DMS114 treated with DMSO at 0.1 percent for 48 hours (cell line): ENCODE measurements around the gene KIF20A.
"Not testable (repeated sequence)": the region's sequence is repeated elsewhere in the genome, so short reads cannot be mapped to it uniquely, and the experiment has no call there.

Experiments
- DNase-seq: peaks from one replicate; lab custom pipeline; 2025; ENCODE audit not compliant: unreplicated experiment; lab: John Stamatoyannopoulos, UW

Gene KIF20A

DNA sequence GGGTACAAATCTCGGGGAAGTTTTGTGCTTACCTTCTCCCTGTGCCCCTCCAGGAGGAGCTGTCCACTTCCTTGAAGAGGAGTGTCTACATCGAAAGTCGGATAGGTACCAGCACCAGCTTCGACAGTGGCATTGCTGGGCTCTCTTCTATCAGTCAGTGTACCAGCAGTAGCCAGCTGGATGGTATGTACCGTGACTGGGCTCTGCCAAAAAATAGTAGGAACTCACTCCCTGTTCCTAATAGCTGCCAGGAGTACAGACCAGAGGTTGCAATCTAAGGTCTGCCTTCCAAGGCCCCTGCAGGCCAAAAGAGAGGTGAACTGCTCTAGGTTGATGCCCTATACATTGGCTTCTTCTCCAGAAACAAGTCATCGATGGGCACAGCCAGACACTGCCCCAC, 3.9 kb downstream of the KIF20A start:
- DNase-seq = no peak

DNA sequence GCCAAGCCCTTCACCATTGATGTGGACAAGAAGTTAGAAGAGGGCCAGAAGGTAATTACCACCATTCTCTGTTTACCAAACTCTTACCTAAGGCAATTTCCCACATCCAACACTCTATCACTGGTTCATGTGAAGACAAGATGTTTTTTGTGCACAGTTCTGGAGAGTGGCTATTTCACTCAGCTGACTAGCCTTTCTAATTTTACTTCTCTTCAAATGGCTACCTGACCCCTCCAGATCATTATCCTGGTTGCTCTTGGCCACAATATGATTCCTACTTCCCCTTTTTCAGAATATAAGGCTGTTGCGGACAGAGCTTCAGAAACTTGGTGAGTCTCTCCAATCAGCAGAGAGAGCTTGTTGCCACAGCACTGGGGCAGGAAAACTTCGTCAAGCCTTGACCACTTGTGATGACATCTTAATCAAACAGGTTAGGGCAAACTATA, 7.1 kb downstream of the KIF20A start:
- DNase-seq = no peak

DNA sequence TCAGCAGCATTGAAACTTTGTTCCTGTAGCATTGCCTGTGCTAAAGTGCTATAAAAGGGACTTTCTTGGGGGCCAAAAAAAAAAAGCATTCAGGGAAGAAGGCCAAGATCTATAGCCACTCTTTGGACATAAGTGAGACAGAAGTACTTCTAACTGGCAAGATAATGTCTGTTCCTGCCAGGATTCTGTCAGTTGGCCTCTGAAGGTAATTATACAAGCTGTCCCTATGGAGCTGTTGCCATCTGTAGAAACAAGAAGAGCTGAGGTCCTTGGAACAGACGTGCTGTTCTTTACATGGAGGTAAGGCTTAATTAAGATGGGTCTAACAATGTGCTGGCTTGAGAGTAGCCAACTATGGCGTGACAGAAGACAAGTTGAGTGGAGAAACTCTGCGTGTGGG, 9.7 kb downstream of the KIF20A start:
- DNase-seq = no peak

DNA sequence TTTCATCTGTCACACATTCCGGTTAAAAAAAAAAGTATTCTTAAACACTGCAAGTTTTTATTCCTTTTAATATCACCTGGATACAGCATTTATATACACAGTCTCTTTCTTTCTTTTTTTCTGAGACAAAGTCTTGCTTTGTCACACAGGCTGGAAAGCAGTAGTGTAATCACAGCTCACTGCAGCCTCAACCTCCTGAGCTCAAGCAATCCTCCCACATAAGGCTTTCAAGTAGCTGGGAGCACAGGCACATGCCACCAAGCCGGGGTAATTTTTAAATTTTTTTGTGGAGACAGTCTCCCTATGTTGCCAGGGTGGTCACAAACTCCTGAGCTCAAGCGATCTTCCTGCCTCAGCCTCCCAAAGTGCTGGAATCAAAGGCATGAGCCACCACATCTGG, 13.9 kb downstream of the KIF20A start:
- no peak for DNase-seq

DNA sequence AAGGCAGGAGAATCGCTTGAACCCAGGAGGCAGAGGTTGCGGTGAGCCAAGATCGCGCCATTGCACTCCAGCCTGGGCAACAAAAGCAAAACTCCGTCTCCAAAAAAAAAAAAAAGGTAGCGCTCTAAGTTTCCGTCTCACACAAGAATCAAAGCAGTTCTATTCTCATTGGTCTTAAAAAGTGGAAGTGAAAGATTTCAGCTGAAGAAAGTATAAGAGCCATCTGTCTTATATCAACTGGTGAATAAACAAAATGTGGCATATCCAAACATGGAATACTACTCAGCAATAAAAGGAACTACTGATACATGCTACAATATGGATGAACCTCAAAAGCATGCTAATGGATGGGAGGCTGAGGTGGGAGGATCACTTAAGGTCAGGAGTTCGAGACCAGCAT, 14.9 kb downstream of the KIF20A start:
- not testable (repeated sequence) for DNase-seq

DNA sequence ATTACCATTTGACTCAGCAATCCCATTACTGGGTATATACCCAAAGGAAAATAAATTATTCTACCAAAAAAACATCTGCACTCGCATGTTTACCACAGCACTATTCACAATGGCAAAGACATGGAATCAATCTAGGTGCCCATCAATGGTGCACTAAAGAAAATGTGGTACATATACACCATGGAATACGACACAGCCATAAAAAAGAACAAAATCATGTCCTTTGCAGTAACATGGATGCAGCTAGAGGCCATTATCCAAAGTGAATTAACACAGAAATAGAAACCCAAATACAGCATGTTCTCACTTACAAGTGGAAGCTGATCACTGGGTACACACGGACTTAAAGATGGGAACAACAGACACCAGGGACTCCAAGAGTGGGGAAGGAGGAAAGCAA, 32.1 kb downstream of the KIF20A start:
- no peak for DNase-seq

DNA sequence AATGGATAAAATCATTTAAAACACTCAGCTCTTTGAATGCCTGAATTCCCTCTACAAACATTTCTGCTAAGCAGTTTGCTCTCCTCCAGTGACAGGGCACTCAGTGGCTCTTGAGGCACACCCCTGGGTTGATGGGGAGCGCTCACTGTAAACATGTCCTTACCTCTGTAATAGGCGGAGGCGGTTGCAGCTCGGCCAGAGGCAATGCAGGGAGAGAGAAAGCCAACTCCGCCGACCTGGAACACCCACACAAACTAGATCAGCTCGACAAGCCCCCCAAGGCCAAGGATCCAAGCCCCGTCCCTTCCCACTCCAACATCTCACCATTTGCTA, 33.9 kb downstream of the KIF20A start:
- DNase-seq = no peak

DNA sequence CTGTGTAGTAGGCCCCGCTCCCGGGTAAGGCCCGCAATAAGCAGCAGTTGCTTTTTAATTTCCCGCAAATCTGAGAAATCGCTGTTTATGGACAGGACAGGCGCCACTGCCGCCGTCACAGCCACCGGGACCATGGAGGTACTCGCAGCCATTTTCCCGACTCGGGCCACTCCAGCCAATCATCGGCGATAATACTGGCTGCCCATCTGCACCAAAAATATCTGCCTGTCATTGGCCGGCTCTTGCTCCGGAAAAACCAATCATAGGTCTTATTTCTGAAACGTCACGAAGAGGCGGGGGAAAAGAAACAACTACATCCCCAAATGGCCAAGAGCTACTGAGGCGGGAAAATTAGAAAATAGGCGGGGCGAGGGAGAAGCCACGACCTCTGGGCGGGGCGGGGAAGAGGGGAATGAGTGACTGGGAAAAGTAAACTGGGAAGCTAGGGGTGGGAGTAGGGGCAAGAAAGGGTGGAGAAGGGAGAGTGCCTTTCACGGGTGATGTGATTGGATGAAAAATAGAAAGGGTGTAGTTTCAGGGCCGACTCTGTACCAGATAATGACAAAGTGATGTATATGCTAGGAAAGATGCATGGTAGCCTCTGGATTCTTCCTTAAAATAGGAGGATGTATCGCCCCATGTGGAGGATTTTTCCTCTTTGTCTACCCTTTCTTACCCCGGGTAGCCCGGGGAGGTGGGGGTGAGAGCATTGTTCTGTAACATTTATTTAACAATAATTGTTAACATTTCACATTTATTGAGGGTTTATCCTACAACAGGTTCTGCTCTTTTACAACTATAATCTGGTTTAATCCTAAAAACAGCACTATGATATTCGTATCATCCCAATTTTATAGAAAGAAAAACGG, 34.5 kb downstream of the KIF20A start, which contains the start of gene CDC23:
TSS of gene CDC23 (minus strand) at position 163 of the 869 bp plus-strand sequence. CDS start at position 152, 11 bp downstream.
- DNase-seq = peak; percentile 99

DNA sequence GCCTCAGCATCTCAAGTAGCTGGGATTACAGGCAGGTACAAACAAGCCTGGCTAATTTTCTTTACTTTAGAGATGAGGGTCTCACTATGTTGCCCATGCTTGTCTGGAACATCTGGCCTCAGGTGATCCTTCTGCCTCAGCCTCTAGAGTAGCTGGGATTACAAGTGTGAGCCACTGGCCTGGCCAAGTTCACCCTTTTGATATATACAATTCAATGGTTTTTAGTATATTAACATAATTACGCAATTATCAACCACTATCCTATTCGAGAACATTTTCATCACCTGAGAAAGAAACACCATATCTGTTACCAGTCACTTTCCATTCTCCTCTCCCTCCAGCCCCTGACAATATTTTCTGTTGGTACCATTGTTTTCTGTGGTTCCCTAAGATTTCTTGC, 37.9 kb downstream of the KIF20A start:
- no peak for DNase-seq

DNA sequence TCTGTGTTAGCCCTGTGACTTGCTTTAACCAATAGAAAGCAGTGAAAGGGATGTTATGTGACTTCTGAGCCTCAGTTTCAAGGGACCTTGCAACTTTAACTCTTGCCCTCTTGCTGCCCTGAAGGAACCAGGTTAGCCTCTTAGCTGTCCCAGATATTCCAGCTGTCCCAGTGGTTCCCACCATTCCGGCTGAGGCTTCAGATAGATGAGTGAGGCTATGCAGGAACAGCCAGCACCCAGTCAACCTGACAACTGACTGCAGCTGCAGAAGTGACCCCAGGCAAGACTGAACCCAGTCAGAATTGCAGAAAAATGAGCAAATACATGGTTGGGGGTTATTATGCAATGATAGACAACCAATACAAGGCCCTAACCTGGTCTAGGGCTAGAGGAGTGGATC, 44.6 kb downstream of the KIF20A start:
- no peak for DNase-seq

DNA sequence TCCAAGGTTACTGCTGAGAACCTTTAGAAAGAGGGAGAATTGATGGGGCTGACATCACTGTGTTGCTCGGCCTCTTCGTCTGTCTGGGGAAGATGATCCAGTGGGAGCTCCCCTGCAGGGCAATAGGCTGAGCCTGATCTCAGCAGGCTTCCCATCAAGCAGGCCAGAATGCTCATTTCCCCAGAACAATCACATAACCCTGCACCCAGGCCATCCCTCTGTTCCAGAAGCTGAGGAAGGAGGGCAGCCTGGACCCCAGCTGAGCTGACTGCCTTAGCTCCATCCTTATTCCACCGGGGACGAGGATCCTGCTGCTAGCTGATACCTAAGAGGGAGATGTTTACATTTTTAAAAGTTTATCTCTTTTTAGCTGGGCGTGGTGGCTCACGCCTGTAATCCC, 45.8 kb downstream of the KIF20A start:
- no peak for DNase-seq

DNA sequence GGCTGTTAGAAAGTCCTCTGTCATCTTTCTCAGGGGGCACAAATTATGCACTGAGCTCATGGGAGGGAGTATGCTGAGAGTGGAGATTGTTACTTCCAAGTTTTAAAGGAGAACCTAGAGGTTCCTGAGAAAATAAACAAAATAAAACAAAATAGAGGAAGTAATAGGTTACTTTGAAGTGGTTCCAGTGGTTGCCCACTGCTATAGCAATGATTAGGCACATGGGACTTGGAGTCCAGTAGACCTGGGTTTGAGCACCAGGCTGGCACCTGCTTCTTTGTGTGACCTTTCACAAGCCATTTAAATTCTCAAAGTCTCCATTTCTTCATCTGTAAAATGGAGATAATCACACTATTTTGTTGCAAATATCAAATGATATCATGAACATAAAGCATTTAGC, 48.0 kb downstream of the KIF20A start:
- no peak for DNase-seq

DNA sequence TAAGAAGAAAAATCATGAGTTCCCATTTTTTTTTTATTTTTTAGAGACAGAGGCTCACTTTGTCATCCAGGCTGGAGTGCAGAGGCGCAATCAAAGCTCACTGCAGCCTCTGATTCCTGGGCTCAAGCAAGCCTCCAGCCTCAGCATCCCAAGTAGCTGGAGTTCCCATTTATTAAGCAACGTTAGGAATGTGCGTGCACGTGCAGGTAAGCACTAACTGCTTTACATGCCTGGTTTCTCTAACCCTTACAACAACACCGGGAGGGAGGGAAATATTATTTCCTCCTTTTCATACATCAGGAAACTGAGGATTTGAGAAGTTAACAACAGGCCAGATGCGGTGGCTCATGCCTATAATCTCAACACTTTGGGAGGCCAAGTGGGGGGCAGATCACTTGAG, 50.5 kb downstream of the KIF20A start:
- DNase-seq = no peak

DNA sequence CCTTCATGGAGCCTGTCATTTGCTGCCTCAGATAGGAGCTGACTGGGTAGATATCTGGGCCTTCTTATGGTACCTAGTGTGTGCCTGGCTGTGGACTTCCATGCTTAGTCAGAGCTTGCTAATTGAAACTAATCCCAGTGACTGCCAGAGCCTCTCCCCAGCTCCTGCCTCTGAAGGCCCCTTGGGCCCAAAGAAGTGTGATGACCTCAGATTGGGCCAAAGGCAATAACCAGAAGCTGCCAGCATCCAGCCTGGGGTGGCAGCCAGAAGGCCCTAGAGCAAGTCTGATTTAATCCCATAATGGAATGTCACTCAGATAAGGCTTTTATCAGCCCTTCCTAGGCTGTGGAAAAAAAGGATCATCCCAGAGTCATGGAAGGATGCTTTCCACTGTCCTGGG, 51.3 kb downstream of the KIF20A start:
- no peak for DNase-seq

DNA sequence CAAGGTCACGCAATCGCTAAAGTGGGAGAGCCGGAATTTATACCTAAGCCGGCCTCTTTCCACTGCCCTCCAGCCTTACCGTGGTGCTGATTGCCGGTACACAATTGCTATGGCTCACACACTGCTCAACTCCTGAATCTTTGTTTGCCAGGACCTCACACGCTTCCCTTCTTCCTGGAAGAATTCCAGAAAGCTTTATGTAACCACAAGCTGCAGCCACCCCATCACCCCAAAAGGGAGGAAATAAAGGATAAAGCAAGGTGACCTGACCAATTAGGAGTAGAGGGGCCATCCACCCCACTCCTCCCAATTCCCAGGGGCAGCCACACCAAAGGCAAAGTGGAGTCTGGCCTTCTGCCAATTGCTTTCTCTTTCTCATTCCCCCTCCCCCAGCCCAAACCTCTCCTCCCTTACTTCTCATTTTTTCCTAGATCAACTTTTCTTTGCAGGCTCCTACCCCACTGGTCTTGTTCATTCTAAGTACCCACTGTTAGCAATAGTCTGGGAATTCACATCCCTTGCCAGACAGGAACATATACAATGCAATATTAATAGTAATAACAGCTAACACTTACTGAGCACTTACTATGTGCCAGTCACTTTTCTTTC, 52.2 kb downstream of the KIF20A start:
- no peak for DNase-seq

DNA sequence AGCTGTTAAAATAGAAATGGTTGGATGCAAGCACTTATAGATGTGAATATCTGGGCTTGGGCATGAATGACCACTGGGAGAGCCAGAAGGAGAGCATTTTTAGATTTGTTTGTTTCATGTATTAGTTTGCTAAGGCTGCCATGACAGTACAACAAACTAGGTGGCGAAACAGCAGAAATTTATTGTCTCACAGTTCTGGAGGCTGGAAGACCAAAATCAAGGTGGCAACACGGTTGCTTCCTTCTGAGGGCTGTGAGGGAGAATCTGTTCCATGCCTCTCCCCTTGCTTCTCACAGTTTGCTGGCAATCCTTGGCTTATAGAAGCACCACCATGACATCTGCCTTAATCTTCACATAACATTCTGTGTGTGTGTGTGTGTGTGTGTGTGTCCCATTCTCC, 54.4 kb downstream of the KIF20A start:
- DNase-seq = no peak

DNA sequence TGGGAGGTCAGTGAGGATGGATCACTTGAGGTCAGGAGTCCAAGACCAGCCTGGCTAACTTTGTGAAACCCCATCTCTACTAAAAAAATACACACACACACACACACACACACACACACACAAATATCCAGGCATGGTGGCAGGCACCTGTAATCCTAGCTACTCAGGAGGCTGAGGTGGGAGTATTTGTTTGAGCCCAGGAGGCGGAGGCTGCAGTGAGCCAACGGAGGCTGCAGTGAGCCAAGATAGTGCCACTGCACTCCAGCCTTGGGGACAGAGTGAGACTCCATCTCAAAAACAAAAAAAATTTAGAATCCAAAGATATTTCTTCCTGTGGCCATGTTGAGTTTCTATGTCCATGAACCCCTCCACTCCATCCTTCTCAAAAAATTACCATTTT, 55.7 kb downstream of the KIF20A start:
- DNase-seq = no peak
